Transverse colon (tissue), 4 donors: ENCODE data around the gene OSBPL7. TPM values are rescaled to one million over a fixed set of nuclear protein-coding genes. Genes with fewer than 3 reads are reported as not detected.

Source experiments
- DNase-seq: peaks from one replicate; pipeline ENCODE4 v3.0.0-alpha.2; 2019
- H3K27ac ChIP-seq, 4 donors: fragments of 200-600 bp; sonication (generic); 2 replicates each; pipeline ENCODE4 v1.5.1; 2016 to 2018; ENCODE audit warnings: inconsistent platforms in 4 of 4
- H3K27me3 ChIP-seq: fragments of 200-600 bp; sonication (generic); 2 replicates; pipeline ENCODE4 v1.5.1; 2017; ENCODE audit warnings: inconsistent platforms
- H3K36me3 ChIP-seq, 4 donors: fragments of 200-600 bp; sonication (generic); 2 replicates each; pipeline ENCODE4 v1.5.1; 2017 to 2019; ENCODE audit warnings: inconsistent platforms in 4 of 4
- H3K4me1 ChIP-seq, 4 donors: fragments of 200-600 bp; sonication (generic); 2 replicates each; pipeline ENCODE4 v1.5.1; 2017 to 2020; ENCODE audit warnings: inconsistent platforms in 4 of 4
- H3K4me3 ChIP-seq, 4 donors: fragments of 200-600 bp; sonication (generic); 1 replicate in 1 of 4; 2 replicates in 3 of 4; pipeline versions ENCODE4 v1.5.1 to v1.6.1; 2017 to 2019; ENCODE audit warnings: inconsistent platforms in 4 of 4
- H3K9me3 ChIP-seq, 2 donors: fragments of 200-600 bp; sonication (generic); 2 replicates each; pipeline ENCODE4 v1.5.1; 2017 to 2019; ENCODE audit warnings: inconsistent platforms in 2 of 2
- CTCF ChIP-seq, 5 experiments: fragments of 200-600 bp in 3 of 5; fragments of 450-650 bp in 2 of 5; sonication (generic) in 3 of 5; IDR thresholded peaks; 1 replicate in 2 of 5; 2 replicates in 3 of 5; pipeline ENCODE4 v1.5.1; 2016 to 2017; ENCODE audit warnings: antibody characterized with exemption in 5 of 5, inconsistent platforms in 3 of 5, mild to moderate bottlenecking in 2 of 5, moderate library complexity in 1 of 5
- EP300 ChIP-seq: sonication (generic); formaldehyde crosslinking; IDR thresholded peaks from one replicate; pipeline ENCODE4 v1.6.1; 2017; ENCODE audit warnings: antibody characterized with exemption, low read depth
- POLR2A ChIP-seq: fragments of 450-650 bp; IDR thresholded peaks from one replicate; pipeline ENCODE4 v1.6.1; 2016; ENCODE audit warnings: antibody characterized with exemption, mild to moderate bottlenecking, moderate library complexity
- POLR2AphosphoS5 ChIP-seq, 3 donors: sonication (generic); formaldehyde crosslinking; IDR thresholded peaks; one replicate each; pipeline ENCODE4 v1.6.1; 2016; ENCODE audit warnings: antibody characterized with exemption in 3 of 3
- WGBS, 2 donors: methylation state at CpG; one replicate each; pipeline ENCODE4 v1.1.5; 2018; ENCODE audit warnings: low coverage in 1 of 2; 5-methylcytosine and 5-hydroxymethylcytosine counted together
- in situ Hi-C, 4 donors: fragments of 200-750 bp; cut with MboI; loops; one replicate each; pipeline versions ENCODE4 v1.15.0 to v1.15.1; 2017; ENCODE audit warnings: low sequenced_read_pairs in 3 of 4, low pct_ligation_motif_present in 1 of 4, low pct_unique_long_range_greater_than_20kb in 1 of 4
- intact Hi-C: fragments of 100-400 bp; cut with DNase I; formaldehyde crosslinking; loops from one replicate; pipeline ENCODE4 v1.15.1; 2023; ENCODE audit warnings: low total_unique reads
- total RNA-seq, 4 donors: library from RNA; depleted of rRNA; stranded (reverse); fragments of >200 nt; gene quantifications; one replicate each; pipeline ENCODE4 v1.1.0, GENCODE V29; 2016

The OSBPL7 gene
- total RNA-seq, 4 donors from 2014 or later: 53.5 to 148 (median 75.0) TPM

GRCh38 chr17:47816111-47816735 is 5.4 kb downstream of the OSBPL7 start:
- in situ Hi-C loops: no loop called here

GRCh38 chr17:47815106-47815918 is 6.3 kb downstream of the OSBPL7 start:
- Histone ChIP-seq H3K4me3 (no peak overlapping the region), H3K4me1 (peaks cover 0 to 37% (median 25%) of the 10 kb centered on the region in 4 donors), H3K27ac (no peak overlapping the region), H3K27me3 (no peaks in the 10 kb centered on the region), H3K36me3 (peaks cover 0 to 39% (median 16%) of the 10 kb centered on the region in 4 donors), H3K9me3 (no peaks in the 10 kb centered on the region)
- in situ Hi-C loops (no loop called here), intact Hi-C loops (no loop called here)
- WGBS, 2 donors: 94% methylated on average over 21 of the region's 21 CpGs; no CpG with 5 or more reads in 1 of the 2 donors
- no peak for DNase-seq
- no peak for TF ChIP-seq EP300
- TF ChIP-seq POLR2AphosphoS5 (IDR thresholded peaks at IDR 0.05): no peak
- TF ChIP-seq CTCF (IDR thresholded peaks at IDR 0.05): no peak
- TF ChIP-seq POLR2A: no peak

More at GRCh38 chr17:47816111-47816735, 5.4 kb downstream of the OSBPL7 start:
- Histone ChIP-seq H3K27me3 (no peaks in the 10 kb centered on the region), H3K9me3 (no peaks in the 10 kb centered on the region), H3K27ac (no peak overlapping the region), H3K4me1 (peaks cover 0 to 37% (median 27%) of the 10 kb centered on the region in 4 donors), H3K4me3 (no peak overlapping the region), H3K36me3 (peaks cover 0 to 39% (median 16%) of the 10 kb centered on the region in 4 donors)
- DNase-seq: no peak
- TF ChIP-seq CTCF (IDR thresholded peaks at IDR 0.05): no peak
- TF ChIP-seq POLR2AphosphoS5 (IDR thresholded peaks at IDR 0.05): no peak
- TF ChIP-seq EP300: no peak
- no peak for TF ChIP-seq POLR2A
- intact Hi-C loops: no loop called here
- 96% methylated on average over 21 of the region's 21 CpGs; no CpG with 5 or more reads in 1 of the 2 donors for WGBS, 2 donors

- intact Hi-C loops (no loop called here), in situ Hi-C loops (no loop called here)
- Histone ChIP-seq H3K4me3 (no peak overlapping the region), H3K36me3 (peaks cover 0 to 46% (median 19%) of the 10 kb centered on the region in 4 donors), H3K4me1 (peaks cover 0 to 34% (median 24%) of the 10 kb centered on the region in 4 donors), H3K27me3 (no peaks in the 10 kb centered on the region), H3K27ac (no peak overlapping the region), H3K9me3 (no peaks in the 10 kb centered on the region)
- no peak for TF ChIP-seq POLR2A
- TF ChIP-seq CTCF (IDR thresholded peaks at IDR 0.05): no peak
- TF ChIP-seq POLR2AphosphoS5 (IDR thresholded peaks at IDR 0.05): no peak
- no peak for TF ChIP-seq EP300
- 98% methylated on average over 18 of the region's 22 CpGs; no CpG with 5 or more reads in 1 of the 2 donors for WGBS, 2 donors
- no peak for DNase-seq
These were observed 8.0 kb downstream of the OSBPL7 start for GRCh38 chr17:47813512-47814031.

GRCh38 chr17:47813077-47813476 is 8.5 kb downstream of the OSBPL7 start:
- intact Hi-C loops (no loop called here), in situ Hi-C loops (no loop called here)
- Histone ChIP-seq H3K9me3 (no peaks in the 10 kb centered on the region), H3K36me3 (peaks cover 0 to 46% (median 19%) of the 10 kb centered on the region in 4 donors), H3K4me1 (peaks cover 0 to 34% (median 24%) of the 10 kb centered on the region in 4 donors), H3K4me3 (no peak overlapping the region), H3K27ac (no peak overlapping the region), H3K27me3 (no peaks in the 10 kb centered on the region)
- no peak for DNase-seq
- no peak for TF ChIP-seq POLR2AphosphoS5 (IDR thresholded peaks at IDR 0.05)
- TF ChIP-seq POLR2A: no peak
- no peak for TF ChIP-seq CTCF (IDR thresholded peaks at IDR 0.05)
- TF ChIP-seq EP300: no peak
- WGBS, 2 donors: 95% methylated on average over 14 of the region's 14 CpGs; no CpG with 5 or more reads in 1 of the 2 donors
